ENCODE results near the gene F10. TPM values are rescaled to one million over a fixed set of nuclear protein-coding genes. Genes with fewer than 3 reads are reported as not detected.

The F10 gene
- total RNA-seq, 2 experiments from 2014 or later = not detected

GRCh38 chr13:113117911-113118260 lies 4.7 kb upstream of the F10 start:
- H3K36me3 Mint-ChIP-seq (ENCODE audit: low read depth) = no peaks in the 10 kb centered on the region
- CTCF ChIA-PET = no interaction called here
- intact Hi-C loops (cut with micrococcal nuclease) = no loop called here
- no peaks in the 10 kb centered on the region for H3K4me1 Mint-ChIP-seq (ENCODE audit: low read depth)
- no peak overlapping the region for H3K27ac Mint-ChIP-seq
- no peaks in the 10 kb centered on the region for H3K9me3 Mint-ChIP-seq
- peaks cover 3% of the 10 kb centered on the region for H3K27me3 Mint-ChIP-seq (ENCODE audit: low read depth)
- no peak overlapping the region for H3K4me3 Mint-ChIP-seq
- no peak for DNase-seq

- Mint-ChIP-seq H3K4me3 (no peak overlapping the region), H3K27me3 (ENCODE audit: low read depth) (peaks cover 3% of the 10 kb centered on the region), H3K4me1 (ENCODE audit: low read depth) (no peaks in the 10 kb centered on the region), H3K36me3 (ENCODE audit: low read depth) (no peaks in the 10 kb centered on the region), H3K9me3 (no peaks in the 10 kb centered on the region), H3K27ac (no peak overlapping the region)
- CTCF ChIA-PET = no interaction called here
- DNase-seq = no peak
- intact Hi-C loops (cut with micrococcal nuclease) = no loop called here
Measured at GRCh38 chr13:113118261-113119021, 4.2 kb upstream of the F10 start.

- DNase-seq = no peak
- intact Hi-C loops (cut with micrococcal nuclease) = no loop called here
- Mint-ChIP-seq H3K36me3 (ENCODE audit: low read depth) (no peaks in the 10 kb centered on the region), H3K27ac (no peak overlapping the region), H3K27me3 (ENCODE audit: low read depth) (peaks cover 3% of the 10 kb centered on the region), H3K4me3 (no peak overlapping the region), H3K4me1 (ENCODE audit: low read depth) (no peaks in the 10 kb centered on the region), H3K9me3 (no peaks in the 10 kb centered on the region)
- CTCF ChIA-PET = no interaction called here
Measured at GRCh38 chr13:113119166-113119821, 3.3 kb upstream of the F10 start.

- no peaks in the 10 kb centered on the region for H3K4me1 Mint-ChIP-seq (ENCODE audit: low read depth)
- no peaks in the 10 kb centered on the region for H3K36me3 Mint-ChIP-seq (ENCODE audit: low read depth)
- peaks cover 3% of the 10 kb centered on the region for H3K27me3 Mint-ChIP-seq (ENCODE audit: low read depth)
- no peak for DNase-seq
- CTCF ChIA-PET = interaction anchor here (0.6 kb wide), 1 partner anchor 413 kb away, joined by 4 read pairs; no protein-coding TSS in a partner anchor
- H3K9me3 Mint-ChIP-seq = no peaks in the 10 kb centered on the region
- H3K4me3 Mint-ChIP-seq = no peak overlapping the region
- no peak overlapping the region for H3K27ac Mint-ChIP-seq
- intact Hi-C loops (cut with micrococcal nuclease) = no loop called here
Measured at GRCh38 chr13:113119822-113120189, 2.8 kb upstream of the F10 start.

DNA sequence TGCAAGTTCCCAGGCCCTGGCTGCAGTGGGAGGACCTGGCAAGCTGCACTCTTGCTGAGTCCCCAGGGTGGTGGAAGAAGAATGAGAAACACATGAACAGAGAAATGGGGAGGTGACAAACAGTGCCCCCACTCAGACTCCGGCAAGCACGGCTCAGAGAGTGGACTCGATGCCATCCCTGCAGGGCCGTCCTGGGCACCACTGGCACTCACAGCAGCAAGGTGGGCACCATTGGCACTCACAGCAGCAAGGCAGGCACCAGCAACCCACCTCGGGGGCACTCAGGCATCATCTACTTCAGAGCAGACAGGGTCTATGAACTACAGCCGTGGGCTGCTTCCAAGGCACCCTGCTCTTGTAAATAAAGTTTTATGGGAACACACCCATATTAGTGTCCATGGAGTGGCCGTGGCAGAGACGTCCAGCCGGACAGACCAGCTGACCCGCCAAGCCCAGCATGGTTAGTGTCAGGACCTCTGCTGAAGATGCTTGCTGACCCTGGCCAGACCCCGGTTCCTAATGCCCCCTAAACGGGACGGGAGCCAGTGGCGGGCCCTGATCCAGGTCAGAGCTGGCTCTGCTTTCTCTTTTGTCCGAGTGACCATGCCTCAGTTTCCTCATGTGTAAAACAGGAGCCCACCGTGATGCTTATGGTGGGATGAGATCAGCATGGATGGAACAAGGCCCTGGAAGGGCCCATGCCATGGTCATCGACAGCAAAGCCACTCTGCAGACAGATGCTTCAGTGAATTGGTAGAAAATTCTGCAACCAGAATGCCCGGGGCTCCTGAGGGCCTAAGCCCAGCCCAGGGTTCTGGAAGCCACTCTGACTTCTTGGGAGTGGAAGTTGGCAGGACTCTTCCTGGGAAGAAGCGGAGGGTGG lies 2.1 kb upstream of the F10 start:
- CTCF ChIA-PET = interaction anchor here (0.6 kb wide), 1 partner anchor 412 kb away, joined by 4 read pairs; no protein-coding TSS in a partner anchor
- peaks cover 3% of the 10 kb centered on the region for H3K27me3 Mint-ChIP-seq (ENCODE audit: low read depth)
- intact Hi-C loops (cut with micrococcal nuclease) = no loop called here
- H3K4me3 Mint-ChIP-seq = no peak overlapping the region
- DNase-seq = no peak
- H3K4me1 Mint-ChIP-seq (ENCODE audit: low read depth) = no peaks in the 10 kb centered on the region
- H3K27ac Mint-ChIP-seq = no peak overlapping the region
- H3K36me3 Mint-ChIP-seq (ENCODE audit: low read depth) = no peaks in the 10 kb centered on the region
- no peaks in the 10 kb centered on the region for H3K9me3 Mint-ChIP-seq

DNA sequence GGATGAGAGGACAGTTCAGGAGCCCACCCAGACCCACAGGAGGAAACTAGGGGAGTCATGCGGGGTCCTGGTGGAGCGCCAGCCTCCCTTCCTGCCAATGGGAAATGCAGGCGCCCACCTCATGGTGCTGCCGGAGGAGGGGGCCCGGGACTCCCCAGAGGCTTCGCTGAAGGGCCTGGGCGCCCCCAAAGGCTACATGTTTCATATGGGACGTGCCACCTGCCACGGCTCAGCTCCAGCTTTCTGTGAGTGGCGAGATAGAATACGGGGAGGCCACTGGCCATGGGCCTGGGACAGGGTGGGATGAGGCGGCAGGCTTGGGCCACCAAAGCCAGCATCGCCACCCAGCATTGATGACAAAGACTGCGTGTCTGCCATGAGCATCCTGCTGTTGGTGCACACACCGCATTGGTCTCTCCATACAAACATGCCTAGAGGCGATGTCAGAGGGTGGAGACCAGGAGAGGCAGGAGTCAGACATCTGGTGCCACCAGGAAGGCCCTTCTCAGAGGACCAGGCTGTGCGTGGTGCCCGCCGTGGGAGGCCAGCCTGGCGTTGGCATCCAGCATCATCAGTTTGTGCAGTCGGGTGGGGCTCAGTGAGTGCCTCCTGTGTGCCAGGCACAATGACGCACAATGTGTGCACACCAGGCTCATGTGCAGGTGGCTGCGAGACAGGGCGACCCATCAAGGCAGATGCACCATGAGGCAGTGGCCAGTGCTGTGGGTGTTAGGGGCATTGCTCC lies 1.2 kb upstream of the F10 start:
- Mint-ChIP-seq H3K4me3 (no peak overlapping the region), H3K4me1 (ENCODE audit: low read depth) (no peaks in the 10 kb centered on the region), H3K9me3 (no peaks in the 10 kb centered on the region), H3K27me3 (ENCODE audit: low read depth) (peaks cover 3% of the 10 kb centered on the region), H3K27ac (no peak overlapping the region), H3K36me3 (ENCODE audit: low read depth) (no peaks in the 10 kb centered on the region)
- no peak for DNase-seq
- CTCF ChIA-PET = no interaction called here
- intact Hi-C loops (cut with micrococcal nuclease) = no loop called here

DNA sequence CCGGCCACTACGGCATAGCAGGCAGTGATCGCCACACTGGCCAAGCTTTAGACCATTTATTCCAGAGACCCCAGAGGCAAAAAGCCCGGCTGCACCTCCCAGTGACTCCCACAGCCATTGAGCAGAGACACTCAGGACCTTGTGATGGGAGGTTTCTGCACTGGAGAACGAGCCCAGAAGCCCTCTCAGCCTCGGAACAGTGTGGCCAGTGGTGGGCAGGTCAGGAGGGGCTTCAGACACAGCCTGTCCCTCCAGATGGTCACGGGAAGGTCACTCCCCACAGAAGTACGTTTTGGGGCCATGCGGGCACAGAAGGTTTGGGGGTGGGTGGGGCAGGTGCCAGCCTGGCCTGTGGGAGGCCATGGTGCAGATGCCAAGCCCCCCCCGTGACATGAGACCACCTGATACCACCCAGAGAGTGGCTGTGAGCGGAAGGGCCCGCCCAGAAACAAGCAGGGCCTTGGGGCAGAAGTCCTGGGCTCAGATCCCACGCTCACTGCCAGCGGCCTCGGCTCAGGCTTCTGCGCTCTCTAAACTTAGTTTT lies 599 bp upstream of the F10 start:
- CTCF ChIA-PET = no interaction called here
- Mint-ChIP-seq H3K27me3 (ENCODE audit: low read depth) (peaks cover 5% of the 10 kb centered on the region), H3K9me3 (no peaks in the 10 kb centered on the region), H3K27ac (no peak overlapping the region), H3K36me3 (ENCODE audit: low read depth) (no peaks in the 10 kb centered on the region), H3K4me3 (no peak overlapping the region), H3K4me1 (ENCODE audit: low read depth) (no peaks in the 10 kb centered on the region)
- intact Hi-C loops (cut with micrococcal nuclease) = no loop called here
- DNase-seq = no peak

- Mint-ChIP-seq H3K4me3 (no peak overlapping the region), H3K27me3 (ENCODE audit: low read depth) (peaks cover 15% of the 10 kb centered on the region), H3K27ac (no peak overlapping the region), H3K4me1 (ENCODE audit: low read depth) (no peaks in the 10 kb centered on the region), H3K36me3 (ENCODE audit: low read depth) (no peaks in the 10 kb centered on the region), H3K9me3 (no peaks in the 10 kb centered on the region)
- CTCF ChIA-PET = no interaction called here
- no peak for DNase-seq
- intact Hi-C loops (cut with micrococcal nuclease) = no loop called here
Measured at GRCh38 chr13:113123226-113124201, 915 bp downstream of the F10 start.

GRCh38 chr13:113124211-113124970 lies 1.8 kb downstream of the F10 start:
- Mint-ChIP-seq H3K27me3 (ENCODE audit: low read depth) (peaks cover 22% of the 10 kb centered on the region), H3K4me1 (ENCODE audit: low read depth) (peaks cover 5% of the 10 kb centered on the region), H3K4me3 (no peak overlapping the region), H3K36me3 (ENCODE audit: low read depth) (no peaks in the 10 kb centered on the region), H3K9me3 (no peaks in the 10 kb centered on the region), H3K27ac (no peak overlapping the region)
- no peak for DNase-seq
- CTCF ChIA-PET = no interaction called here
- intact Hi-C loops (cut with micrococcal nuclease) = no loop called here

DNA sequence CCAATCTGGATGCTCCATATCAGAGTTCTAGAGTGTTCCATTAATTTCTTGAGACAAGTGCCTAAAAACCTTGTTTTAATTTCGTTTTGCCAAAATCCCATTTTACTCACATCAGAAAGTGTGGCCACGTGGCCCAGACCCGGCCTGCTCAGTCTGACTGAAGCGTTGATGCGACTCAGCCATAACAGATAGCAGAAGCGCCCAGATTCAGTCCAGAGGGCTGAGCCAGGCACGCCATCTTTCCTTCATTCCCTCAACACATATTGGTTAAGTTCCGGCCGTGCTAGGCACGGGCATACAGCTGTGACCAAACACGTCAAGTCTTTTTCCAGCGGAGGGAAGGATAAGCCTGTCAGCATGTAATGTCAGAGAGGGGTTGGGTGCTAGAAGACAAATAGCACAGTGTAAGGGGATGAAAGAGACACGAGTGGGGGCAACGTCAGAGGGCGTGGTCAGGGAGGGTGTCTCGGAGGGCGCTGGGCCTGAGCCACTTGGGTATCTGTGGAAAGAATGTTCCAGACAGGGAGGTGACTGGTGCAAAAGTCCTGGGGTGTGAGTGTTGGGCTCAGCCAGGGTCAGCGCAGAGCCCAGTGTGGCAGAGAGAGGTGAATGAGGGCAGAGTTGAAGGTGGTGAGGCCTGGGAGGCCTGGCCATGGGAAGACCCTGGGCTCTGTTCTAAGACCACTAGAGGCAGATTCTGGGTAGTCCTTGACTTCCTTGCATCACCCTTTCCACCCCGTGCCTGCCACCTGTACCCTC lies 3.1 kb downstream of the F10 start:
- Mint-ChIP-seq H3K4me1 (ENCODE audit: low read depth) (peaks cover 9% of the 10 kb centered on the region), H3K36me3 (ENCODE audit: low read depth) (no peaks in the 10 kb centered on the region), H3K4me3 (no peak overlapping the region), H3K27me3 (ENCODE audit: low read depth) (peaks cover 22% of the 10 kb centered on the region), H3K9me3 (no peaks in the 10 kb centered on the region), H3K27ac (no peak overlapping the region)
- DNase-seq = no peak
- intact Hi-C loops (cut with micrococcal nuclease) = no loop called here
- CTCF ChIA-PET = no interaction called here
